Activated naive CD8-positive, alpha-beta T cell treated with anti-CD3 and anti-CD28 coated beads for 36 hours (primary cell): ENCODE data around the gene CHRDL2. TPM values are rescaled to one million over a fixed set of nuclear protein-coding genes. Genes with fewer than 3 reads are reported as not detected.

Experiments used
- DNase-seq: peaks from one replicate; pipeline ENCODE4 v3.0.0; 2021
- H3K27ac Mint-ChIP-seq: one replicate; pipeline ENCODE4 v1.8.0; 2022; ENCODE audit warnings: mild to moderate bottlenecking, moderate library complexity, mixed read lengths
- H3K27me3 Mint-ChIP-seq: one replicate; pipeline ENCODE4 v1.8.0; 2022; ENCODE audit warnings: mild to moderate bottlenecking, mixed read lengths
- H3K36me3 Mint-ChIP-seq: one replicate; pipeline ENCODE4 v1.8.0; 2021; ENCODE audit warnings: mild to moderate bottlenecking, mixed read lengths
- H3K4me1 Mint-ChIP-seq: one replicate; pipeline ENCODE4 v1.8.0; 2021; ENCODE audit warnings: mixed read lengths
- H3K4me3 Mint-ChIP-seq: one replicate; pipeline ENCODE4 v1.8.0; 2022; ENCODE audit warnings: mild to moderate bottlenecking, moderate library complexity, mixed read lengths
- H3K9me3 Mint-ChIP-seq: one replicate; pipeline ENCODE4 v1.8.0; 2022; ENCODE audit warnings: mixed read lengths
- total RNA-seq, 2 experiments: library from RNA; stranded (reverse); gene quantifications; one replicate each; pipeline ENCODE4 v1.2.3, GENCODE V29; 2021

Gene CHRDL2
- total RNA-seq, 2 experiments from 2014 or later, result not detected

DNA sequence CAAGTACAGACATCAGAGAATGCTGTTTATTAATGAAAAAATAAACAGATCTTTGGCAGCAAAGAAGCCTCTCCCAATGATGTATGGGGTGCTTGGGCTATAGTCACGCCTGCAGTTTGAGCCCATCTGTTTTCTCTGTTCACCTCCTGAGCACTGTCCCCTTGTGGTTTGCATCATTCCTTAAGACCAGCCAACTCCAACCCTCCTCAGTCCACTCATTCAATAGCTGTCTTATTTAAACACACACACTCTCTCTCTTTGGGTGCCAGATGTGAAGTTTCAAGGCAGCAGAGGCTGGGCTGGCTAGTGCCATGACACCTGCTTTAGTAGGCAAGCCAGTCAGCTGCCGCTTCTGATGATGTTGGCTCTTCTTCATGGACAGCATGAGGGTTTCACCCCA is 80.7 kb downstream of the CHRDL2 start:
- no peak overlapping the region for H3K4me3 Mint-ChIP-seq
- no peaks in the 10 kb centered on the region for H3K4me1 Mint-ChIP-seq
- no peaks in the 10 kb centered on the region for H3K27me3 Mint-ChIP-seq
- DNase-seq, result no peak
- H3K9me3 Mint-ChIP-seq, result no peaks in the 10 kb centered on the region
- H3K36me3 Mint-ChIP-seq, result peaks cover 60% of the 10 kb centered on the region
- no peak overlapping the region for H3K27ac Mint-ChIP-seq

GRCh38 chr11:74648894-74649293 is 82.3 kb downstream of the CHRDL2 start:
- no peaks in the 10 kb centered on the region for H3K27me3 Mint-ChIP-seq
- peaks cover 55% of the 10 kb centered on the region for H3K36me3 Mint-ChIP-seq
- no peaks in the 10 kb centered on the region for H3K4me1 Mint-ChIP-seq
- no peak overlapping the region for H3K27ac Mint-ChIP-seq
- no peak overlapping the region for H3K4me3 Mint-ChIP-seq
- no peak for DNase-seq
- H3K9me3 Mint-ChIP-seq, result no peaks in the 10 kb centered on the region

GRCh38 chr11:74647831-74648230 is 83.4 kb downstream of the CHRDL2 start:
- no peak for DNase-seq
- Mint-ChIP-seq H3K36me3 (peaks cover 51% of the 10 kb centered on the region), H3K27ac (no peak overlapping the region), H3K27me3 (no peaks in the 10 kb centered on the region), H3K4me3 (no peak overlapping the region), H3K4me1 (no peaks in the 10 kb centered on the region), H3K9me3 (no peaks in the 10 kb centered on the region)

- Mint-ChIP-seq H3K9me3 (no peaks in the 10 kb centered on the region), H3K4me3 (no peak overlapping the region), H3K36me3 (peaks cover 50% of the 10 kb centered on the region), H3K4me1 (no peaks in the 10 kb centered on the region), H3K27ac (no peak overlapping the region), H3K27me3 (no peaks in the 10 kb centered on the region)
- DNase-seq, result no peak
Observed at GRCh38 chr11:74647404-74647803, 83.8 kb downstream of the CHRDL2 start.

DNA sequence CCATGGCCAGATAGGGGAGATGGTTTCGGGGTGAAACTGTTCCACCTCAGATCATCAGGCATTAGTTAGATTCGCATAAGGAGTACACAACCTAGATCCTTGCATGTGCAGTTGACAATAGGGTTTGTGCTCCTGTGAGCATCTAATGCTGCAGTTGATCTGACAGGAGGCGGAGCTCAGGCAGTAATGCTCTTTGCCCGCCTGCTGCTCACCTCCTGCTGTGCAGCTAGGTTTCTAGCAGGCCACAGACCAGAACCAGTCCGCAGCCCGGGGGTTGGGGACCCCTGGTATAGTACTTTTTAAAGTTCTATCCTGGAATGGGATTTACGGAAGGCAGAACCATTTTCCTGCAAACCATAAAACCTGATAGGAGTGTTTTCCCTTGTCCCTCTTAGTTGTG is 84.3 kb downstream of the CHRDL2 start:
- no peaks in the 10 kb centered on the region for H3K4me1 Mint-ChIP-seq
- no peaks in the 10 kb centered on the region for H3K9me3 Mint-ChIP-seq
- H3K36me3 Mint-ChIP-seq, result peaks cover 47% of the 10 kb centered on the region
- no peak overlapping the region for H3K4me3 Mint-ChIP-seq
- no peaks in the 10 kb centered on the region for H3K27me3 Mint-ChIP-seq
- no peak overlapping the region for H3K27ac Mint-ChIP-seq
- no peak for DNase-seq

Other genes with a start within 250 kb of the CHRDL2 start
- 1 to 10 TPM; 4.2 to 6.0 TPM for gene LIPT2, start 237.7 kb downstream of the CHRDL2 start, total RNA-seq
- 10 to 100 TPM; 68.4 to 71.3 TPM for gene POLD3, start 138.8 kb downstream of the CHRDL2 start, total RNA-seq
- 10 to 100 TPM; 12.4 to 13.3 TPM for gene RNF169, start 17.4 kb upstream of the CHRDL2 start, total RNA-seq
- gene XRRA1, start 217.7 kb upstream of the CHRDL2 start, total RNA-seq, result 10 to 100 TPM; 23.7 to 25.2 TPM
- 100 to 1,000 TPM; 137 to 139 TPM for gene SPCS2, start 217.8 kb upstream of the CHRDL2 start, total RNA-seq